IPS-NIHi7 (cell line): ENCODE results near the gene NXPH2.
A peak's percentile ranks its signal among the peaks of the same experiment; 100 is the strongest.
"Not testable (repeated sequence)": the region's sequence is repeated elsewhere in the genome, so short reads cannot be mapped to it uniquely, and the experiment has no call there.

Experiments used
- DNase-seq: peaks from one replicate; pipeline ENCODE4 v3.0.0; 2012; ENCODE audit warnings: mixed read lengths; ENCODE audit errors: extremely low spot score

Gene NXPH2

DNA sequence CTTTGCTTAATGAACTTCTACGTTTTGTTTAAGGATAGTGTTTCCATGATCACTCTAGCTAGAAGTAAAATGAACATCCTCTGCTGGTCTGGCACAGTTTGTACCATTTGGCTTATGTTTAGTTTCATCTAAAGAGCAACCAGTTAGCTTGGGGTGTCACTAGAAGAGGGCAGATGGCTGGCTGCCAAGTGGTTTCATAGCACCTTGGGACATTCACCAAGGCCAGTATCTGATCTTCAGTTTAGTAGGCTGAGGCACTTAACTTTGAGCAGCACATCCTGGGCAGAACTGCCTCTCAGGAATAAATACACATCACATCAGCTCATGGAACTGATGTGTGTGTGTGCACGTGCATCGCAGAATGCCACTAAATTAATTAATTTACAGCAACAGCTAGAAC is 68.4 kb downstream of the NXPH2 start:
- DNase-seq, result no peak

DNA sequence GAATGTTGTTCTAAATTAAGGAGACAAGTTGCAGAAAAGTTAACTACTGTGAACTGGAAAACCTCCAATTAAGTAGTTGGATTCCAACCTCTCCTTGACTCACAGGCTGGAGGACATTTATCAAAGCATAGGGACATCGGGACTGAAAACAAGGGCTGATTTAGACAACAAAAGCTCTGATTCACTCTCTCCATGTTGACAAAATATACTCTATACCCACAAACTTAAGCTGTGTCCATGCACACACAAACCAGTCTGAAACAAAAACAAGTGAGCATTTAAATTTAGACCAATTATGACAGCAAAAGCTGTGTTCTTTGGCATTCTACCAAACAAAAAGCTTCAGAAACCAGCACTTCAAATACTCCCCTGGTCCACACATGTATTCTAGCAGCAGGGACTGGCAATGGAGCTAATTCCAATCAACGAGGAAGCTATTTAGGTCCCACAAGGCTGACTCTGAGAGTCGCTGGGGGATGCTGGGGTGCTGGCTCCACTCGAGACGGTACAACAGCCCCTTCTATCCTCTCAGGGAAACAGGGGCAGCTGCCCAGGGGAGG is 71.4 kb downstream of the NXPH2 start:
- DNase-seq, result peak; percentile 12

DNA sequence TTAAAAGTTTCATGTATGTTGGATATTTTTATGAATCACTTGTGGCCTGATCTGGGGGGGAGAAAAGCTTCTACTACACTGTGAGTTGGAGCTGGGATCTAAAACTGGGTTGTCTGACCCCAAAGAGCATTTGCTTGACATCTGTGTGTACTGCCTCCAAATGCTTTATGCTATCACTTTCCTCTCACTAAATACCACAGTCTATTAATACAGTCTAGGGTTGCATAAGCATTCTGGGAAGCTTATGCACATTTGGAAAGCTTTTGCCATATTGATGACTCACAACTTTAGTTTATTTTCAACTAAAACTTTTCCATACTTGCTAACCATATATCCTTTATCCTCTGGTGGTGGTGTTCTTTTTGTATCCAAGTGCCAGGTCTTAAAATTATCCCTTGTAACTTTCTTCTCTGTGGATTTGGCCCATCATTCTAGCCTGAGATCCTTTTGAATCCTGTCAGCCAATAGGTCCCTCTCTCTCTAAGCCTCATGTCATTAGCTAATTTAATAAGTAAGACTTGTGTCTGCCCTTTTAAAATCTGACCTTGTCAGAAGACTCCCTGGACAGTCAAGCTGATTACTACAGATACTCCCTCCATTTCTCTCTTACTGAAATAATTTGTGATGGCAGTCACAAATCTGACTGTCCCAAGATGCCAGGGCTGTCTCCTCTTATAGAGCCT is 72.7 kb downstream of the NXPH2 start:
- DNase-seq, result no peak

DNA sequence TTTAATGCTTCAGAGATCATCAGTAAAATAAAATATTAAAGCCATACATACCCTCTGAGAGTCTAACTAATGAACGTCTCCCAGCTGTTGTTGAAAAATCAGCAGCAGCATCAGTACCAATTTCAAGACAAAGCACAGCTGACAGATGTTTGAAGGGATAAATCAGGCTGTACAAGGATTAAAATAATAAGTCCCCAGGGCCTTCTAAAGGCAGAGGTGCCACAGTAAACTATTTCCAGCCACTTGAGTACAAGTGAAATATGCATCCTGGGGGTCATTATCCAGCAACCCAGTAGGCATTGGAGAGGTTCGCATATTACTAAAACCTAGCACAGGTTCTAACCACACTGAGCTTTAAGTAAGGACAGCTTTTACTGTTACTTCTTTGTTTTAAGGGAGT is 76.9 kb downstream of the NXPH2 start:
- DNase-seq, result no peak

DNA sequence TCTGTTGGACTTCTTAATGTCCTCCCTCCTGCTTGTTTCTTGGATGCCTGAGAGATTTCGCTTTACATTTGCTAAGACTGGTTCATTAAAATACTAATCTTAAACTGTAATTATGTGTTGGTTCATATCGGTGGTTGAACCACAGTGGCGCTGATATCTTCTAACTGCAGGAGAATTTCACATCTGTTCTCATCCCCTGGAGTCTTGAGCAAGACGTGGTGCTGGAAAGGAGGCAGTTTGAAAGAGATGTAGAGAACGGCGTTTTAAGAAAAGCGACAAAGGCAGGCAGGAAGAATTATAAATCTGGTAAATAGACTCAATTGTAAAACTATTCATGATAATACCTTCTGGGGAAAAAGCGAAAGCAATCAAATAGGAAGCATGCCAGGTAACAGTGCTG is 79.5 kb downstream of the NXPH2 start:
- no peak for DNase-seq

DNA sequence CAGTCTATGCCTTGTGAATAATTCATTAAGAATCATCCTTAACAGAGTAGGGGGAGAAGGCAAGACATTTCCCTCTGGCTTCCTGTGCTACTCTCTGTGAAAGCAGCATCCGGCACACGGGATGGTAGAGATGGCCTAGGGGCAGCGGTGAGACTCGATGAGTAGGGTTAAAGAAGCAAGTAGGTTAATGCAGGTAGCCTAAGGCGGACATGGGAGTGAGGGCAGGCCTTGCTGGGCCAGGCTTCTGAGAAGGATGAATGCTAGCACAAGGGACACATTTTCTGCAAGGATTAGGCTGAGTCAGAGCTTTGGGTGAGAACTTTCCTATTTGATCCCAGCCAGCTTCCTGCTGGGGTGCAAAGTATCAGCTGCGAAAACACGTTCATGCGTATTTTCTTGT is 80.8 kb downstream of the NXPH2 start:
- peak; percentile 68 for DNase-seq

DNA sequence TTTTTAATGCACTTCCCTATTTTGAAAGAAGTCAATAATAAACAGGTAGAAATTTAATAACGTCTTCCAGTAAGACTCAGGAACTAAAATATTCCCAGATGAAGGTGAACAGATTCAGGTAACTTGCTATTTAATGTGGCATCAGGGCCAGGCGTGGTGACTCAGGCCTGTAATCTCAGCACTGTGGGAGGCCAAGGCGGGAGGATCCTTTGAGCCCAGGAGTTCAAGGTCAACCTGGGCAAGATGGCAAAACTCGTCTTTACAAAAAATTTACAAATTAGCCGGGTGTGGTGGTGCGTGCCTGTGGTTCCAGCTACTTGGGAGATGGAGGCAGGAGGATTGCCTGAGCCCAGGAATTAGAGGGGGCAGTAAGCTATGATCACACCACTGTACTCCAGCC is 81.8 kb downstream of the NXPH2 start:
- no peak for DNase-seq

DNA sequence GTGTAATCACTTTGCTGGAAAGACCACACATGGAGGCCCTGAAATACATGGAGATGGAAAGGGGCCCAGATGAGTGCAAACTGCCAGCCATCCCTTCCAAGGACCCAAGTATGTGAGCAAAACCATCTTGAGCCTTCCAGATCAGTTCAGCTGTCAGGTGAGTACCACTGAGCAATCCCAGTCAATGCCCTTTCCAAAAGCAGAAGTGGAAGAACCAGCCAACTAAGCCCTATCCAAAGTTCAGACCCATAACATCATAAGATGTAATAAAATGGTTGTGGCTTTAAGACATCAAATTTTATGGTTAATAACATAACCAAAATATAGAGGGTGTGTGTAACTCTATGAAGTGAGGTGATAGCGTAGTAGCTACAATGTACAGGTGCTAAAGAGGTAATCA is 88.5 kb downstream of the NXPH2 start:
- DNase-seq, result no peak

DNA sequence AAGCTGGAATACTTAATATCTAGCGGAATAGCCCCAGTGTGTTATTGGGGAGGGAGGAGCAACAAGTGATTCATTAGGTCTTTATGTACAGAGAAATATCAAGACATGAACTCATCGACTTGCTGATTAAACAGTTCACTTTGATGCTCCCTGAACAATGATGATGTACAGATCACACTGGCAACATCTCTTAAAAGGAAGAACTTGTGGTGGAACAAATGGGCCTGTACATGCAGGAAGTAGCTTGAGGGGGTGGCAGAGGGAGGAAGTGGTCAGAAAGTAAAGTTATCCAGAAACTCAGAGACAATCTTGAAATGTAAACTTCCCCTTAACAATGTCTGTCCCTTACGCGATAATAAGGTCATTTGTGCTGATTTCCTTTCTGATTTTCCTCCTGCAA is 90.5 kb downstream of the NXPH2 start:
- DNase-seq, result no peak

DNA sequence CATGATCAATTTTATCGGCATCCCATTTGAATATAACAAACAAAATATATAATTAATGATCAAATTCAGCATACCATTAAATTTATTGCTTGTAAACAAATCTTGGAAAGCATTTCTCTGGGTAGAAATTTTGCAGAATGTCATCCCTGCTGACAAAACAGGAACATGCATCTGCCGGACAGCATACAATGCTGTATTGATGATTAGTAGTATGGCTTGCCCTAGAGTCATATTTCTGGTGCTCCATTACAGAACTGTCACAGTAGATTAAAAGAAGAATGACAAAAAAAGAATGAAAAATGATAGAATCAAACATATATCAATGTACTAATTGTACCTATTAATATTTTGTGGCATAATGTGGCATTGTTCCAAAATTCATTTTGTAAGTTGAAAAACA is 98.0 kb downstream of the NXPH2 start:
- no peak for DNase-seq

DNA sequence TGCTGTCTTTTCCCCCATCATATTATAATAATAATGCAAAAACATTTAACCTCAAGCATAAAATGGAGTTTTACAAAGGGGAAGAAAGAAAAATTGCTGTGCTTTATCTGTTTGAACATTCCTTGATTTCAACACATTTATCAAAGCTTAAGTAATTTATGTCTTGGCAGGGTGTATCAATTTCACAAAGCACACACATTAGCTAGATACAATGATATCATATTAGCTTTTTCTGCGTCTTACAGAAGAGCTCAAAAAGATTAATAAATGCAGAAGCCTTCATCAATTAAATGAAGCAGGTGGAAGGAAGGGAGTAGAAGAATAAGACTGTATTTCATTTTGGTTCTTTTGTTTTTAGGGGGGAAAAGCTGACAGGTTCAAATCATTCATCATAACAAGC is 103.0 kb downstream of the NXPH2 start:
- DNase-seq, result no peak

DNA sequence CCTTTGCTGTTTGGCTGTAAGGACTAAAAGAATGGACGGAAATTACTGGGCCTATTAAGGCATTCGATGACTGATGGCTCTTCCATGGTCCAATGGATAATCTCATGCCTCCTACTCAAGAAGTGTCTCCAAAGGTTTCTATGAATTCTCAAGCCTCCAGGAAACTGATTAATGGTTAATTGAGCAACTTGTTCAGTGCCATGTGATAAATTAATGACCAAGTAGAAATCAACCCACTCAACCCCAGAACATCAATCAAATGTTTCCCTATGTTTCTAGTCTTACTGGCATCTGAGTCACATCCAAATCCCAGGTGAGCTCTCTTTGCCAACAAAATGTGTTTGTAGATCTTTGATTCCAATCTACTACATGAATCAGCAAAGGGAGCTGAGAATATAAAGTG is 103.6 kb downstream of the NXPH2 start:
- DNase-seq, result no peak

DNA sequence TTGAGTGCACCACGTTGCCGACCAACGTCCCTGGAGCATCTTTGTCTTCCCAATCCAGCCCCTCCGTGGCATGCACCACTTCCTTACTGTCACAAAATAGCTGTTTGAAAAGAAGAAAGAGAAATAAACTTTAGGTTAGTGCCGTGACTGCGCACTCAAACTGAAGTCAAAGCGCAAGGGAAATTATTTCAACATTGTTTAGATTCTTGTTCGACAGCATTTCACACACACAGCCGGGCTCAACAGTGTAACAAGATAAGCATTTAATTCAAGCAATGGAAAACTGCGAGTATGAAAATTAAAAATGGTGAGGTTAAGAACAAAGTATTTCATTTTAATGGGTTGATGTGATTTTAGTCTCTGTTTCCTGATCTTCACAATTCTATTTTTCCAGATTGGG is 108.6 kb downstream of the NXPH2 start:
- DNase-seq, result no peak

DNA sequence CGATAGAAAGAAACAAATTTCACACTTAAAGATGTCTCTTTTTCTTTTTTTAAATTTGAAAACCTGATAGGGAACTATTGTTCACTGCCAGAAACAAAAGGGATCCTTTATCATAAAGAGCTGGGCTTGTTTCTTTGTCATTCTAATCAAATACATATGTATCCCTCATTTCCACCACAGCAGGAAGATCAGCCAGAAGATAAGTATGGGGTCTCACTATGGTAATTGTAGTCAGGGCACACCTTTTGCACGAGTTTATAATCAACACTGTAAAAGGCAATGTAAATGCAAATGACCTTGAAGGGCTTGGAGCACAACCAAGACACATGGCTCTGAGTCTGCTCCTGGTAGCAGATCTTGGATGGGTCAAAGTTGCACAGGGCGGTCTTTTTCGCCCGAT is 109.5 kb downstream of the NXPH2 start:
- no peak for DNase-seq

DNA sequence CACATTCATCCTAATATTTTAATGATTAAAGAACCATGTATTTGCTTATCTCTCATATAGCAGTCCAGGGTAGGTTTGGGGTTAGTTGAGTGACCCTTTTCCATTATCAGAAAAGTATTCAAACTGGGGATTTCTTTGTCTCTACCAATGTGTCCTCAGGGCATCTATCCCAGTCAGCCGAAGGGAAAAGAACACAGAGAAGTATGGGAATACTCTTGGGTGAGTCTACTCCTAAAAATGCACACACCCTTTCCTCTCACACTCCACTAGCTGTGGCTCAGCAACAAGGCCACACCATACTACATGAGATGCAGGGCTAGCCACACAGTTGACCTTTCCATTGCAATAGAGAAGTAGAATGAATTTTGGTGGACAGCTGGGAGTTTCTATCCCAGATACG is 114.3 kb downstream of the NXPH2 start:
- no peak for DNase-seq

DNA sequence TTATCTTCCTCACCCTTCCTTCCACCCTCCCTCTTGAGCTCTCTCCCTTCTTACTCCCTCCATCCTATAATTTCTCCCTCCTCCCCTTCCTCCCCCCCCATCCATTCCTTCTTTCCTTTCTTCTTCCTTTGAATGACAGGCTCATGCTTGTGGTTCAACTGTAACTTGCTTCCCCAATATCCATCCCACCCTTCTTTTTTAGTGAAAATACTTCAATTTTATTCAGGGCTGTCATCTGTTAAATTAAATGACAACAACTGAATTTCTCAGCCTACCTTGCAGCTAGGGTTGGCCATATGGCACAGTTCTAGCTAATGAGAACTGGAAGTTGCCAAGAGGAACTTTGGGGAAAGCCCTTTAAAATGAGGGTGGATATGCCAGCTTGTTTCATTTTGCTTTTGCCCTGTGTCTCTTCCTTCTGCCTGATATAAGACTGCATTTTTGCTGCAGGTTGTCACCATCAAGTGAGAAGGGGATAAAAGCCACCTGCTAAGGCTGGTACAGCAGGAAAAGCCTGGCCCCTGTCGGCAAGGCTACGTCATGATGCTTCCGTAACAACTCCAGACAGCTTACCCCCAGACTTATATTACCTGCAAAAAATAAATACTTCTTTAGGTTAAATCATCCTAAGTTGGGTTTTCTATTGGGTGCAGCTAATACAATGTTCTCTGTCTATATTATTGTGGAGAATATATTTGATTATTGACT is 121.8 kb downstream of the NXPH2 start:
- peak; percentile 29 for DNase-seq

DNA sequence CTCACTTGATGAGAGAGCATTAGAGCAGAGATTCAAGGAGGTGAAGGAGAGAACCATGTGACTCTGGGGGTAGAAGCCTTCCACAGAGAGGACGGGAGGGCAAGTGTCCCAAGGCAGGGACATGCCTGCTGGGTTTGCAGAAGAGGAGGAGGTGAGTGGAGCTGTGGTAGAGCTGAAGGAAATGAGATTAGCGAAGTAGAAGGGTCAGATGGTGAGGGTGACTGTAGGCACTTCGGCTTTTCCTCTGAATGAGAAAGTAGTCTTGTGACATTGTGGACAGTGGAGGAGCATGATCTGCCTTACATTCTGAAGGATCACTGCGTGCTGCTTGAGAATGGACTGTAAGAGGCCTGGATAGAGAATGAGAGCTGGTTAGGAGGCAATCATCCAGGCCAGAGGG is 126.0 kb downstream of the NXPH2 start:
- DNase-seq, result no peak

DNA sequence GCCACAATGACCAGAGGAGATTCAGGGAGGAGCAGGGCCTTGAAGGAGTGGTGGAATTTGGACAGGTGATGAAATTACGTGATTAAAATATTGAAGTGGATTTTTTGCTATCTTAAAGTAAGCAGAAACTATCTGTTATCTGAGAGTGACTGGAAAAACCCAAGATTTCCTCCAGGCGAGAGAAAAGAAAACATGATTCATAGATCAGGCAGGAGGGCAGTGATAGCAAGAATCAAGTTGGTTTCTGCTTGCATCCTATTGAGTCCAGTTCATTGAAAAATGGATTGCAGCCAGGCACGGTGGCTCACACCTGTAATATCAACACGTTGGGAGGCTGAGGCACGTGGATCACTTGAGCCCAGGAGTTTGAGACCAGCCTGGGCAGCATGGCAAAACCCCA is 127.8 kb downstream of the NXPH2 start:
- no peak for DNase-seq

DNA sequence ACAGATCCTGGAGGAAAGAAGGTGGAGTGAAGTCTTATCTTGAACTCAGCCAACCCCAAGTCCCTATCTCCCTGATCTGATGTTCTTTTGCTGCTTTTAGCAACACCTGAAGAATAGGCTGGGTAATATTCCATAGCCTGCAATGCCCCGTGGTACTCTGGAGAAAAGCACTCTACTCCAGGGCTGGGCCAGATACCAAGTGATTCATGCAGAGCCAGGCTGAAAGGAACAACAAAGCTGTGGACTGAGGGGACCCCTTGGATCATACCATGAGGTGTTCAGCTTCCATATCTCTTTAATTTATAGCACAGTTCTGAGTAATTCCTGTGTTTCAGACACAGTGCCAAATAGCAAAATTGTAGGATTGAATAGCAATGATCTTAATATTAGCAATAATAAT is 130.6 kb downstream of the NXPH2 start:
- no peak for DNase-seq

DNA sequence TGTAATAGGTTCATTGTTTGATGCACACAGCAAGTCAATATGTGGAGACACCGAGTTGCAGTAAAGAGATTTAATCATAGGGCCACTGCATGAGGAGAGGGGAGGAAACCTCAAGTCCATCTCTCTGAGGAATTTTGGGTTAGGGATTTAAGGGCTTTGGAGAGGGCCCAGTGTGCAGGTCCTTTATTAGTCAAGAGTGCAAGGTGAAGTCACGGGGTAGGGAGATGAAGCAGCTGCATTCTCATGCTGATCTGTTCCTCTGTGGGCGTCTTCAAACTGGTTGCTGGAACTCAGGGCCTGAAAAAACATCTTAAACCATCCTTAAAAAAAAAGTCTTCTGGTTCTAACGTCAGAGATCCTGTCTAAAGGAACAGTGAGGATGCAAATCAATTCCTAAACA is 131.6 kb downstream of the NXPH2 start:
- no peak for DNase-seq

DNA sequence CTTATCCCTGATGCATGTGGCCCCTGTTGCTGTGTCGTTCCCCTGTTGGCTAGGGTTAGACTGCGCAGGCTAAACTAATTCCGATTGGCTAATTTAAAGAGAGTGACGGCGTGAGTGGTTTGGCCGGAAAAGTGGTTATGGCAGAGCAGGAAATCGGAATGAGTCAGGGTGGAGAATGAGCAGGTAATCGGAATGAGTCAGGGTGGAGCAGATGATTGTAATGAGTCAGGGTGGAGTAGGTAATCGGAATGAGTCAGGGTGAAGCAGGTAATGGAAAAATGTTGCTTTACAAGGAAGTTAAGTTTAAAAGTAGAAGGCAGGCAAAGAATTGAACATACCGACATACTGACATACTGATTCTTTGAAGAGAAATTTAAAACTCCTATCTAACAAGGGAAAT is 135.4 kb downstream of the NXPH2 start:
- DNase-seq, result not testable (repeated sequence)

DNA sequence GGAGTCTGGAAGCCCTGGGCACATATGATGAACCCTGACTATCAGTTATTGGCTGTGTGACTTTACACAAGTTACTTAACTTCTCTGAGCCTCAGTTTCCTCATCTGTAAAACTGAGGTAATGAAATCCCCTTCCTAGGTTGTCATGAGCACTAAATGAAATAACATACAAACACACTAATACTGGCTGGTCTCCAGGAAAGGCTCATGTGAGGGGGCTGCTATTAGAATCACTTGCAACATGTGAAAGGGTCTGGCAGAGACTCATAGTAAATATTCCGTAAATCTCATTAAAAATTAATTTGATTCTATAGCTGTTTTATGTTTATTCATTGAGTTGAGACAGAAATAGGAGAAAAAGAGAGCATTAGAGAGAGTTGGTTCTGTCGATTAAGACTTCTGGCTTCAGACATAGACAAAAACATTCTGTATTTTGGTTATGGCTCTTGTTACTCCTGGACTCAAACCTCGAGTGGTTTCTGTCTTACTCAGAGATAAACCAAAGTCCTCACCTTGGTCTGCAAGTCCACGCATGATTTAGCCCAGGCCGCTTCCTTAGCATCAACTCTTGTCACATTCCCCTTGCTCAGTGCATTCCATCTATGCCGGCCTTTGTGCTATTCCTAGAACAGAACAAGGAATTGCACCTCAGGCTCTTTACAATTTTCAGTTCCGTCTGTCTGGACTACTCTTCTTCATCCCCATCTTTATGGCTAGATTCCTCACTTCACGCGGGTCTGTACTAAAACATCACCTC is 139.1 kb downstream of the NXPH2 start:
- no peak for DNase-seq

DNA sequence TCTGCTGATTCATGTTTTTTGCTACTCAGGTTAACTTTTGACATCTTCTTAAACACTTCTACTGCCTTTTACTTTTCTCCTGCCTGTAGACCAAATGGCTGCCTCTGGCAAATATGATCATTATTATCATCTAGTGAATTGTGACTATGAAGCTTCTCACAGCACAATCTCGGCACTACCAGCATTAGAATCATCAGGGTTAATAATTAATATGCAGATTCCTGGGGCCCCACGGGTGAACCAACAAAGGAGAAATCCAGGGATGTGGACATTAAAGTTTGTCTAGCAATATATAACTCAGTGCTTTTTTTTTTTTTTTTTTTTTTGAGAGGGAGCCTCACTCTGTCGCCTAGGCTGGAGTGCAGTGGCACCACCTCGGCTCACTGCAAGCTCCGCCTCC is 142.5 kb downstream of the NXPH2 start:
- no peak for DNase-seq
